GOT3 (cell line): ENCODE measurements around the gene DUSP1.
A peak's percentile ranks its signal among the peaks of the same experiment; 100 is the strongest.

Experiments
- DNase-seq: peaks from one replicate; lab custom pipeline; 2025; ENCODE audit warnings: mixed read lengths; lab: John Stamatoyannopoulos, UW

DUSP1 gene

DNA sequence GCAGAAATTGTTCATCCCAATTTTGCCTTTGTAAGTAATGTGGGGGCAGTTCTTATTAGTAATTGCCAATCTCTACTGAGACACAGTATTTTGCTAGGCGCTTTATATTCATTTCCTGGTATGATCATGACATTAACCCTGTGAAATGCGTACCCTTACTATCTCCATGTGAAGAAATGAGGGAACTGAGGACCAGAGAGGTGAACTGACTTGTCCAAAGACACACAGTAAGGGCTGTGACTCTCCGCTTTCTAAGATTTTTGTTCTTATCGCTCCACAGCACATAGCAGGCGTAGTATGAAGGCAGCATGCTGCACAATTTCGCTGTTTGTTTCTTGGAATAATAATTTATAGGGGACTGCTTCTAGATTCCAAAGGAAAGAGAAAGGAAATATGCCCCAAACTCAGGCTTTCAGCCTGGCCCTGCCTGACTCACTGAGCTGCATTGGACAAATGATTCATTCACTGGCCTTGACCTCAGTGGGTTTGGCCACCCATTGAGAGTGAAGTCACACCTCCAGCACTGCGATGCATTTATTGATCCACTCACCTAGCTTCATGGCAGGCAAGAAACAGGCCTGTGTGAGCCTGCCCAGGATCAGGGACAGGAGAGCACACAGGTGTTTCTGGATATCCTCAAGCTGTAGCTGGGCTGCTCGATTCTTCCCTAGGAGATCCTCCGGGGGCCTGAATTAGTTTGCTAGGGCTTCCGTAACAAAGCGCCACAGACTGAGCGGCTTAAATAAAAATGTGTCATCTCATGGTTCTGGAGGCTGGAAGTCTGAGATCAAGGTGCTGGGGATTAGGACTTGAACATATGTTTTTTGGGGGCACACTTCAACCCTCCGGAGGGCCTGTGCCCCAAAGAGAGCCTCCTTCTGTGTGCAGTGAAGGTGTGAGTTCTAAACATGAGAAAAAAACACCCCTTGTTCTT lies 7.2 kb upstream of the DUSP1 start:
- DNase-seq, result no peak

DNA sequence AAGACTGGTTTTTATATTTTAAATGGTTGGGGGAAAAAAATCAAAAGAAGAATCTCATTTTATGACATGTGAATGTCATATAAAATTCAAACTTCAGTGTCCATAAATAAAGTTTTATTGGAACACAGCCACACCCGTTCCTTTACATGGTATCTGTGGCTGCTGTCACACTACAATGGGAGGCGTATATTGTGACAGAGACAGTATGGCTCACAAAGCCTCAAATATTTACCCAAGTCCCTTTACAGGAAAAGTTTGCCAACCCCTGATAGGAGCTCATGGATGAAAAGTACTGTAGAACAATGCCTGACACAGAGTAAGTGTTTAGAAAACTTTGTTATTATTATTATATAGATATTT lies 5.2 kb upstream of the DUSP1 start:
- DNase-seq, result no peak

DNA sequence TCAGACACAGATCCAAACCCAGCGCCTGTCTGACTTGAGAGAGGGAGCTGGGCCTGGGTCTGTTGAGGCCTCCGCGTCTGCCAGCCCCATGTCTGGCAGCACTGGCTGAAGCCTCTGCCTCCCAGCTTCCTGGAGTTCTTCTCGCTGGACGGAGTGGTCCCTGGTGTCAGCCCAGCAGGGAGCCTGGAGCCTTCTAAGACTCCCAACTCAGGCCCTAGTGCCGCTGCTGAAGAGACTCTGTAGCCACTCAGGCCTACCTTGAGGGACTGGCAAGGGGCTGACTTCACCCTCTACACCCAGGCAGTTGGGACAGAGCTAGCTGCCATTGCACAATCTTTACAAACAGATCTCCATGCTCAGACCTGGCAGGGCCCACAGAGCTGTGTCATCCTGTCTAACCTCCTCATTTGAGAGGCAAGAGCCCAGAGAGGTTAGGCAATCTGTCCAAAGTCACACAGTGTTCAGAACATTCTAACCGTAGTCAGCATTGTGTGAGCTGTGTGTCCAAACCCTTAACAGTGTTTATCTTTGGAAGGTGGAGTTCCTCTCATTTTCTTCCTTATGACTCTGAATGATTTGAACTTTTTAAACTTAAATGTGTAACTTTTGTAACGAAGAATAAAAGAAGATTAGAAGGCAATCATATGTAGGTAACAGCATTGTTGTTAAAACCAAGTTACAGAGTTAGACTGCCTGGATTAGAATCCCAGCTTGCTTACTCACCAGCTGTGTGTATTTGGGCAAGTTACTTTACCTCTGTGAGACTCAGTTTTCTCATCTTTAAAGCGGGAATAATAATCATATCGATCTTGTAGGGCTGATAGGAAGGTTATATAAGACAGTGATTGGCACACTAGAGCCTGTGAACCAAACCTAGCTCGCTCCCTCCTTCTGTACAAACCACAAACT lies 4.6 kb upstream of the DUSP1 start:
- DNase-seq, result peak; percentile 40

DNA sequence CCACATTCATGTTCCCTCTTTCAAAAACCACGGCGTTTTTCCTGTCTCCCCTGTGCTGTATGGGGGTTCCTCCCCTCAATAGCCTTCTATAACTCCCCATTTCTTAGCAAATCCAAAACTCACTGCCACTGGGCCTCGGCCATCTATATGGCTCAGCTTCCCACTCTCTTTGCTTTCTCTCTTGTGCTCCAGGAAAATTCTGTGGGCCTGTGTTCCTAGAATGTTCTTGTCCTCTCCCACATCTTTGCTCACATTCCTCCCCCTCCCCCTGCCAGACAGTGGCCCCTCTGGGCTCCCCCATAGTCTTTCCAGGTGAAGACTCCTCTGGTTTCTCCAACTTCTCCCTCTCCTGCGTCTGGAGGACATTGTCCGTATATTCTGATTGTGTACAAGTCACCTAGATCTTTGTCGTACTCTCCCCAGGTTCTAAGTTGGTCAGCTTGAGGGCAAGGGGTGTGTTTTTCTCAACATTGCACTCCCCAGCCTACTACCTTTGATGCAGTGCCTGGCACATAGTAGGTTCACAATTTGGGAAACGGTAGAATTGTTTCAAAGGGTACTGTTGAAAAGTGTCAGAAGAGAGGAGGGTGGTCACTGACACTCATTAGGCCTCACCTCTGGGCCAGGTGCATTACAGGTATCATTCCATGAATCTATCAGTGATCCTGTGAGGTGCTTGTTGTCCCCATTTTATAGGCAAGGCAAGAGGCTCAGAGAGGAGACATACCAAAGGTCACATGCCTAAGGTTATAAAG lies 3.7 kb upstream of the DUSP1 start:
- no peak for DNase-seq

DNA sequence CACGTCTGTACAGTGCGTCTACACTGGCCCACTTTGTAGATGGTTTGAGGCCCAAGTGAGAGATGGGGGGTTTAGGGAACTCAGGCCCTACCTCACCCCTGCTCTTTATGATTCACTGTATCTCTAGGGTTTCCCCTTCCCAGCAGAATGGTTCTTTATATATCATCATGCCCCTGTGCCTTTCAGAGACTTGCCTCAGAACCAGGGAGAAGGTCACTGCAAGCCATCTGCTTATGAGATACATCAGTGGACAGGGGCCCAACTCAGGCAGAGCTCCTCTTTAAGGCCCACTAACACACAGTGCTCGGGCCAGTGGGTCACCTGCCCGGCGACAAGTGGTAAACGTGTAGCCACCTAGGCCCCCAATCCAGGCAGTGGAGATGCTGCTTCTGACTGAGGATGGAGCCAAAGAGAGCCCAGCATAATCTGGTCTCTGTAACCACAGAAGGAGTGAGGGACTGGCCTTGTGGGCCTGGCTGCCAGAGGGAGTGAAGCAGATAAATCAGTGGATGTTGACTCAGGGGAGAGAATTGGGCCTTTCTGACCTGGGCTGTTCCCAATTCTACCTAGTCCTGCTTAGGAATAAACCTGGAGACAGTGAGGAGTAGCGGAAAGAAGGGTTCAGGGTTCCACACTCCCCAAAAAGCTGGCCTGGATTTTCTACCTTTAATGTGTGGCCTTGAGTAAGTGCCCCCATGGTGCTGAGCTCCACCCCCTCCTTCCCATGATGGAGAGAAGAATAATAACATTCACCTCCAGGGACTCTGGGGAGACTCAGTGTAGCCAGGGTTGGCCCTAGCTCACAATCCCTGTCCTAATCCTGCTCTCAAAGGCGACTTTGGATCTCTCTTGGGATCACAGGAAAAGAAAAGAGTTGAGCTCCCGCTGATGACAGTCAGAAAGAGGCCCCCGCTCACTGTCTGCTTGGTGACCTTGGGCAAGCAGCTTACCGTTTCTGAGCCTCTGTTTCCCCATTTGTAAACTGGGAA lies 2.8 kb upstream of the DUSP1 start:
- no peak for DNase-seq

DNA sequence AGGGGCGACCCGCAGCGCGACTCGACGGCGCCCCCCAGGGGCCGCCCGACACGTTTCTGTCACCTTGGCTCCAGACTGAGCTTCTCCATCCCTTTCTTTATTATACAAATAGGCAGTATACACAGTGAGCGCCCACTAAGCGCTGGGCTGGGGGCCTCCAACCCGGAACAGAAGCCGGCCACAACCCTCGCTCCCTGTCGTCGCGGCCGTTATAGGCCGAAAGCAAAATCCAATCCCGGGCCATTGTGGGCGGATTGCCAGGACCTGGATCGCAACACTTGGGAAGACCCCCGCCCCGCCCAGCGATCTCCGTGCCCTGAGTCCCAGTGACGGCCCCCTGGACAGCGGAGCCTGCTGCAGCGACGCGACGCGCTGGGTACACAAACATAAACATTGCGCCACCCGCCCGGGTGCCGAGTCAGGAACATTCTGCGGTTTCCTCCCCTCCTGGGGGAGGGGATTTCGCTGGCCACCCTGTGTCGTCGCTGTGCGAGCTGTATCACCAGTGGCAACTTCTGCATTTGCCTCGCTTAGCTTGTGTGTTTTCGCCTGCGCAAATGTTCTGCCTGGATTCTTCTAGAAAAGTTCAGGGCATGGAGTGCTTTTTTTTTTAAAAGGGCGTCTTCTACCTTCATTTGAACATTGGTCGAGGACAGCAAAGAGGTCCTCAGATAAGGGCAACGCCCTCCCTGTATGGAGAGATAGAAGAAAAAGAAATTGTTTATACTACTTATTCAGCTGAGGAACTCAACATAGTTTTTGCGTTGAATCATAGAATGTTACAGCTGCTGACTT lies 1.3 kb upstream of the DUSP1 start:
- DNase-seq, result peak; percentile 68

DNA sequence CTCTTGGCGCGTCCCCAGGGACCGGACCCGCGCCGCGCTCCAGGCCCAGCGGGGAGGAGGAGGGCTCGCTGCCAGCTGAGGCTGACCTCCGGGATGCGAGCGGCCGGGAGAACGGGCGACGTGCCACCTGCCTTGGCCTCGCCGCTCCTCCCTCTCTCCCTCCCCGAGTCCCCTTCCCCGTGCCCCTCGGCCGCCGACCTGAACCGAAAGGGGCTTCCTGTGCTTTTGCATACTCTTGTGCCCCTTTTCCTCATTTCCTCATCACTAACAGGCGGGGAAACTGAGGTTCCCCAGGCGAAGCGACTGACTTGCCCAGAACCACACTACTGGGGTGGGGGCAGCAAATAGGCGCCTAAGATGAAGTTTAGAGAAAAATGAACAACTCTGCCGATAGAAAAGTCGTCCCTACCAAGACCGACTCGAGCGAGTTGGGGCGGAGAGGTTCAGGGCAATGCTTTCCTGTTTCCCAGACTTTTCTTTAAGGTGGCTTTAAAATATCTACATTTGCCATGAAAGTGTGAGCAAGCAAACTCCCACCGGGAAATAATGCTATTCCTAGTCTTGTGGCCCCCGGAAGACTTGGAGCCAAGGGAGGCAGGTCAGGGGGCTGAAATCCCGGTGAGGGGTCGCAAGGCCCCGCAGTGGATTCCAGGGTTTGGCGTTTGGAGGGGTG lies 580 bp upstream of the DUSP1 start:
- DNase-seq, result no peak

DNA sequence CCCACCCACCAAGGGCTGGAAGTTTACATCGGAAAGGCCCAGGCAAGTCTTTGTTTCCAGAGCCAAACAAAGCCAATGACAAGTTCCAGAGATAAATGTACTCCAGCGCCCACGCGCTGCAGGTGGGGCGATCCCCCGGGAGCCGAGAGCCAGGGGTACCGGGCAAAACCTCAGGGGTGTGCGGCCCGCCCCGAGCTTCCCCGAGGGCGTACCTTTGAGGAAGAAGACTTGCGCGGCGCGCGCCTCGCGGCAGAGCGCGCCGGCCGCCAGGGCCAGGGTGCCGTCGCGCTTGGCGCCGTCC lies 671 bp downstream of the DUSP1 start:
- DNase-seq, result no peak

DNA sequence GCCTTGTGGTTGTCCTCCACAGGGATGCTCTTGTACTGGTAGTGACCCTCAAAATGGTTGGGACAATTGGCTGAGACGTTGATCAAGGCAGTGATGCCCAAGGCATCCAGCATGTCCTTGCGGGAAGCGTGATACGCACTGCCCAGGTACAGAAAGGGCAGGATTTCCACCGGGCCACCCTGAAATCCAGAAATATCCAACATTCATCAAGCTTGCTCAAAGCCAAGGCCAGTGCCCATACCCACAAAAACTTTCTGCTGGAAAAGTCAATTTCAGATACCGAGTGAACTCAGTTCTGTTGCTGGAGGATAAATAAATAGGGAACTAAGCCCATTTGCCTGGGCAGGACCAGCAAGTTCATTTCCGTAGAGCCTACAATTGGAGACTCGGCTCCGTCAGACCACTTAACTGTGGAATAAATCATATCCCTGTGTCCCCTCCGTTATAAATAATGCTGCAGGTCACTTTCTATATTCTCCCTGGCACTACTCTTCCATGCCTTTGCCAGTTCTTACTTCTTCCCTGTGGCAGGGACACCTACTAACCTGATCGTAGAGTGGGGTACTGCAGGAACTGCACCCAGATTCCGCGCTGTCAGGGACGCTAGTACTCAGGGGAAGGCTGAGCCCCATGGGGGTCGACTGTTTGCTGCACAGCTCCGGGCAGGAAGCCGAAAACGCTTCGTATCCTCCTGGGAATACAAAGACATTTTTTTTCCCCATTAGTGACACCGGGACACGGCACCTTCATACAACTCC lies 1.2 kb downstream of the DUSP1 start:
- DNase-seq, result no peak

DNA sequence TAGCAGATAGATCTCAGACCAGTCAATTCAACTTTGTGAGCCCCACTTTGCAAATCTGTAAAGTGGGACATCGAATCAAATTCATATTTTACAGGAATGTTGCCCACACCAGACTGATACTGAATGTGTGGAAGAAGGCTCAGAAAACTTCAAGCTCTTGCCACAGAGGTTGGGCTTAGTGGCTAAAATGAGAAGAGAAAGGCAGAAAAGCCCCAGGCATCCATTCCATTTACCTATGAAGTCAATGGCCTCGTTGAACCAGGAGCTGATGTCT lies 1.7 kb downstream of the DUSP1 start:
- no peak for DNase-seq

DNA sequence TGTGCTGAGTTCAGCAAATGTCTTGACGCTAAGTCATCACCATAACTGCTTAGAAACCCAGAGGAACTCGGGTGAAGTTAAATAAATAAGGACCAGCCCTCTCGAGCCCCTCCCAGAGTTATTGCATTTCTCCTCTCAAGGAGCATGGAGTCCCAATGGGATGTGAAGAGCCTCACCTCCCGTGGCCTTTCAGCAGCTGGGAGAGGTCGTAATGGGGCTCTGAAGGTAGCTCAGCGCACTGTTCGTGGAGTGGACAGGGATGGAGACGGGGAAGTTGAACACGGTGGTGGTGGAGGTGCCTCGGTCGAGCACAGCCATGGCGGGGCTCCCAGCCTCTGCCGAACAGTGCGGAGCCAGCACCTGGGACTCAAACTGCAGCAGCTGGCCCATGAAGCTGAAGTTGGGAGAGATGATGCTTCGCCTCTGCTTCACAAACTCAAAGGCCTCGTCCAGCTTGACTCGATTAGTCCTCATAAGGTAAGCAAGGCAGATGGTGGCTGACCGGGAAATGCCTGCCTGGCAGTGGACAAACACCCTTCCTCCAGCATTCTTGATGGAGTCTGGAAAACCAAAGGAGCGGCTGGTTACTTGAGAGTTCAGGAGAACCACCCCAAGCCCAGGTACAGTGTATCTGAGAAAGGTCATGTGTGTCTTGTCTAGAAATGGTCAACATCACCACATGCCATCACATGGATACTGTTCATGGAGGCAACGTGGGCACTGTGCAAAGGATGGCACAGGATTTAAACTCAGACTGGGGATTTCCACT lies 2.2 kb downstream of the DUSP1 start:
- DNase-seq, result no peak

DNA sequence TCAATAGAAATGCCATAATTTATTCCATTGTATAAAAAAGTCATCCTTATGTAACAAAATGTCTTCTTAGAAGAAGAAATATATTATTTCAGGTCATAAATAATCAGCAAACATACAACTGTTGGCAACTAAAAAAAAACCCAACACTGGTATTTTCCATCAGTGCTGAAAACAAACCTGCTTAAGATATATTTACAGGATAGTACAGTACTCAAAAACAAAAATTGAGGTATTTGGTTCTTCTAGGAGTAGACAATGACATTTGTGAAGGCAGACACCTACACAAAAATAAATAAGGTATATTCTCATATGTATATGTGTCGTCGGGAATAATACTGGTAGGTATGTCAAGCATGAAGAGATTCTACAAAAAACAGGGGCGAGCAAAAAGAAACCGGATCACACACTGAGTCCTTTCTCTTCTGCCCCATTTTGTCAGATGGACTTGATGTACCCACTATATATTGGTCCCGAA lies 2.9 kb downstream of the DUSP1 start:
- DNase-seq, result no peak

DNA sequence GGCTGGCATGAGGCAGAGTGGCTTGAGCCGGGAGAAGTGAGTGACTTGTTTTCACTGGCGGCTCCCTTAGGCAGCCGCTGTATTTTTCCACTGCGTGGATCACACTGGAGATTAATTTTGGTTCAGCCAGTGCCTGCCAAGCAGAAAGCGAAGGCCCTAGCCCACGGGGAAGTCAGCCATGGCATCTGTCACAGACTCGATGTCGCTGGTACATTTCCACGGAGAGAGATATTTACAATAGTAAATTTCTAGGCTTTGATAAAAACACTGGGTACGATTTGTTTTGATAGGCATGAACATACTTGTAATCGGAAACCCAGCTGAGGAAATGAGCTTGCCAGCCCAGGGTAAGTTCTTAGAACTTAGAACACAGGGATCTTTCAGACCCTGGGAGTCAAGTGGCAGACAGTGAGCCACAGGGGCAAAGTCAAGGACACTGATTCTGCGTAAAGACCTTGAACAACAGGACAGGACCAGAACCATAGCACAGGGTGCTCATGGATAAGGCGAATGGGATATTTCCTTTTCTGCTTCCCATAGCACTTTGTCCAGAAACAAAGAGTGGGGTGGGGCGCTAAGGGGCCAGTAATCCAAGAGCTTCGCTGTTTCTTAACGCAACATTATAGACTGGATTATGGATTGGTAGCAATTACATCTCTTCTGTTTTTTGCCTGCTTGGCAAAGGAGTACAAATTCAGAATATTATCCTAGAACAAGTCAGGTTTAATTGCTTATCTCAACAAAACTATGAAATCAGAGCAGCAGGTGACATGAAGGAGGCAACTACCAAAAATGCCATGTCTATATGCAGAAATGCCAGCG lies 4.5 kb downstream of the DUSP1 start:
- peak; percentile 43 for DNase-seq

DNA sequence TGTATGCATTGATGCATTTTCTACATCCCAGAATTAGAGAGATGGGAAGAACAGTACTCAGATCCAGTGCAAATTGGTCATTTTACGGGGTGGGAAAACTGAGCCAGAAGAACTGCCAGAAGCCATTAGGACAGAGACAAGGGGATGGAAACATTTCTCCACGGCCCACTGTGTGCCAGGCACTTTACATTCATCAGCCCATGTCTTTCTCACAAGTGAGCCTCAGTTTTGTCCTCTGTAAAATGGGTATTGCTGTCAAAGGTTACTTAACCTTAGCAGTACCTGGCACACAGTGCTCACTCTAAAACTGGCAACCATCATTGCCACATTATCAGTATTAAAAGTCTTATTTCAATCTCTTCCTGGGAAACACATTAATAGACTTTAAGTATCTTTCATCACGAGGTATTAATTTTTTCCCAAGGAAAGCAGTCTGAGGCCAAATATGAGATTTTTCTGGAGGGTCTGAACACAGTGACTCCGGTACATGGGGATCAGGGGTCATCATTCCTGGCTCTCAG lies 5.2 kb downstream of the DUSP1 start:
- DNase-seq, result peak; percentile 68

DNA sequence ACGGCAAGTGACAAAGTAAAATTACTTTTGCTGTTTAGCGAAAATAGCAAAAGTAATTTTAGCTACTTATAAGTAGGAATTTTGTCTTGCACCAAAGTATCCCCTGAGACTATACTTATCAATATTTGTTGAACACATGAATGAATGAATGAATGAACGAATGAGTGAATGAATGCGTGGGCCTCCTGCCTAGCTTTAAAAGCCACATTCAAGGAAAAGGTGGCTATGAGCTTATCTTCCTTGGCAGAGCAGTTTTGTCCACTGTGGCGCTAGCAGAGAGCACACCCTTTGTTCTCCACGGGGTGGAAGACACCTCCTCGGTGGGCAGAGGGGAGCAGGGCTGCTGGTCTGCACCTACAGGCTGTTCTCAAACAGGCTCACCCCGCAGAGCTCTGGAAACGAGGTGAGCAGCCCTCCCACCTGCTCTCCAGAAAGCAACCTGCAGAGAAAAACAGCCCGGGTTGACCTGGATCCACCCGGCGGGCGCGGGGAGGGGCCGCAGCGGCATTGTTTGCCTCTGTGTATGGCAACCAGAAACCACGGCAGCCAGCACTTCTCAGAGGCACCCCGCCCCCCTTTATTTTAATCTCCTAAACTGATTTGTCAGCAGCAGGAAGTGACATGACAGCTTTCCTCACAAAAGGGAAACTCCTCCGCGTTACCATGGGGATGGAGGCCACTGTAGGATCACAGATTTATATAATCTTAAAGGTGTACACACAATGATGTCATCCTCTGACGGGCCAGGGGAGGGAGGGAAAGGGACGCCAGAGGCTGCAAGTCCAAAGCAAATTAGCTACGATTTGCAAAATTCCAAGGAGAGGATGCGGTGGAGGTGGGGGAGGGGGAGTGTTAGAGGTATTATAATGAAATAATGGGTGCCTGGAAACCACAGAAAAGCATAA lies 5.9 kb downstream of the DUSP1 start:
- peak; percentile 92 for DNase-seq

DNA sequence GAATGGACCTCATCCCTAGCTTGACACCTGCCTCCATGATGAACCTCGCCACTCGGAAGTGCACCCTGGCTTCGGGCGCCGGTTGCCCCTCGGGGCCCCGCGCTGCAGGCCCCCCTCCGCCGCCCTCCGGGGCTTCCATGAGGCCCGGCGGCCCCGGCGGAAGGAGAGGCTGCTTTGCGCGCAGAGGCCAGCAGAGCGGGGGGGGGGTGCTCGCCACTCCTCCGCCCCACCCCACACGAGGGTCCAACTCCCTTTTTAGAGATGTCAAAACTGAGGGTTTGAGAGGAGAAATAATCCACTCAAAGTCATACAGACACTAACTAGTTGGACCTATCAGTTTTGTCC lies 7.9 kb downstream of the DUSP1 start:
- DNase-seq, result no peak
